NB4 (cell line): ENCODE results near the gene LEMD3.

Experiments
- CTCF ChIP-seq: IDR thresholded peaks from one replicate; pipeline ENCODE4 v1.5.1; 2012; ENCODE audit warnings: low read depth, low read length
- MAX ChIP-seq: IDR thresholded peaks from 2 replicates; pipeline ENCODE4 v1.6.1; 2011; ENCODE audit warnings: low read depth, low read length
- POLR2A ChIP-seq: IDR thresholded peaks from 2 replicates; pipeline ENCODE4 v1.6.1; 2011; ENCODE audit warnings: mild to moderate bottlenecking; ENCODE audit not compliant: insufficient read length; ENCODE audit errors: extremely low read depth

GRCh38 chr12:65140738-65141137, 28.6 kb upstream of the LEMD3 start:
- TF ChIP-seq POLR2A (no peak), CTCF (no peak), MAX (no peak)
